Suppressor macrophage treated with lipopolysaccharide for 4 hours (primary cell): ENCODE data around the gene IFI44L.
A peak's percentile ranks its signal among the peaks of the same experiment; 100 is the strongest.

Experiments
- DNase-seq: peaks from one replicate; pipeline ENCODE4 v3.0.0-alpha.2; 2020

The IFI44L gene

DNA sequence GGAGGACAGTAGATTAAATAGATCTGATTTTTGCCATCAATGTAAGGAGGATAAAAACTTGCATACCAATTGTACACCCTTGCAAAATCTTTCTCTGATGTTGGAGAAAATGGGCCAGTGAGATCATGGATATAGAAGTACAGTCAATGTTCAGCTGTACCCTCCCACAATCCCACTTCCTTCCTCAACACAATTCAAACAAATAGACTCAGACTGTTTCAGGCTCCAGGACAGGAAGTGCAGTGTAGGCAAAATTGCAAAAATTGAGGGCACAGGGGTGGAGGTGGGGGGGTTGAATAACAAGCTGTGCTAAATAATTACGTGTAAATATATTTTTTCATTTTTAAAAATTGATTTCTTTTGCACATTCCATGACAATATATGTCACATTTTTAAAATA, 25.5 kb downstream of the IFI44L start:
- DNase-seq: peak; percentile 39

DNA sequence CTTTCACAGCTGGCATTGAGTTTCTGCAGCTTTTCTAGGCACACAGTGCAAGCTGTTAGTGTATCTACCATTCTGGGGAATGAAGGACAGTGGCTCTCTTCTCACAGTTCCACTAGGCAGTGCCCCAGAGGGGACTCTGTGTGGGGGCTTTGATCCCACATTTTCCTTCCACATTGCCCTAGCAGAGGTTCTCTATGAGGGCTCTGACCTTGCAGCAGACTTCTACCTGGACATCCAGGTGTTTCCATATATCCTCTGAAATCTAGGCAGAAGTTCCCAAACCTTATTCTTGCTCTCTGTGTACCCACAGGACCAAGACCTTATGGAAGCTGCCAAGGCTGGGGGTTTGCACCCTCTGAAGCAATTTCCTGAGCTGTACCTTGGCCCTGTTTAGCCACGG, 27.0 kb downstream of the IFI44L start:
- no peak for DNase-seq

DNA sequence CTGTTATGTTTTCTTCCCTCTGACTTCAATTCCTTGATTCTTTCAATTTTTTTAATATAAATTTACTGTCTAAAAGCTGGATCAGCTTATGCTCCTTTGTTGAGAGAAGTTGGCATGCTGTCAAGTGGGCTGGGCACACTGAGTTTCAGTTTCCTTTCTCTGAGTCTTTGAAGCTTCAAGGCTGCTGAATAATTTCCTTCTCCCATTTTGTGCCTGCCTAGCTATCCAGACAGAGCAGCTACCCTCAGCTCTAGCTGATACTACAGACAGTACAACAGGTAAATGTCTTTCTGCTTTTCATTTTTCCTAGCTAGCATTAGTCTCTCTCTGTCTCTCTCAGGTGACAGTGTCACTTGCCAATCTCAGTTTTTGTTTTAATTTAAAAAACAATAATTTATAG, 29.4 kb downstream of the IFI44L start, which contains the start of gene IFI44:
Gene IFI44 (plus strand): TSS at position 204 of the 400 bp plus-strand sequence. CDS start 365 bp downstream, outside the sequence.
- DNase-seq: peak; percentile 96

DNA sequence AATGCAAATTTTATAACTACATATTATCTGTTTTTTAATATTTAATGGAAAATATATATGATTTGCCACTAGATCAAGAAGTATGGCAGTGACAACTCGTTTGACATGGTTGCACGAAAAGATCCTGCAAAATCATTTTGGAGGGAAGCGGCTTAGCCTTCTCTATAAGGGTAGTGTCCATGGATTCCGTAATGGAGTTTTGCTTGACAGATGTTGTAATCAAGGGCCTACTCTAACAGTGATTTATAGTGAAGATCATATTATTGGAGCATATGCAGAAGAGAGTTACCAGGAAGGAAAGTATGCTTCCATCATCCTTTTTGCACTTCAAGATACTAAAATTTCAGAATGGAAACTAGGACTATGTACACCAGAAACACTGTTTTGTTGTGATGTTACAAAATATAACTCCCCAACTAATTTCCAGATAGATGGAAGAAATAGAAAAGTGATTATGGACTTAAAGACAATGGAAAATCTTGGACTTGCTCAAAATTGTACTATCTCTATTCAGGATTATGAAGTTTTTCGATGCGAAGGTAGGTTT, 29.9 kb downstream of the IFI44L start:
- DNase-seq: peak; percentile 76

DNA sequence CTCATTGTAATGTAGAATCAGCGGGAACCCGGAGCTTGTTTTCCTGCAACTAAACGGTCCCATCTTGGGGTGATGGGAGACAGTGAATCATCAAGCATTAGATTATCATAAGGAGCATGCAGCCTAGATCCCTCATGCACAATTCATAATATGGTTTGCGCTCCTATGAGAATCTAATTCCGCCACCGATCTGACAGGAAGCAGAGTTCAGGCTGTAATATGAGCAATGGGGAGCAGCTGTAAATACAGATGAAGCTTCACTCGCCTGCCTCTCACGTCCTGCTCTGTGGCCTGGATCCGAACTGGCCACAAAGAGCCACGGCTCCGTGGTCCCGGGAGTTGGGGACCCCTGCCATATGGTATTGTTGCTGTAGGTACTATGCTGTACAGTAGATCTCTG, 31.0 kb downstream of the IFI44L start:
- DNase-seq: peak; percentile 32

DNA sequence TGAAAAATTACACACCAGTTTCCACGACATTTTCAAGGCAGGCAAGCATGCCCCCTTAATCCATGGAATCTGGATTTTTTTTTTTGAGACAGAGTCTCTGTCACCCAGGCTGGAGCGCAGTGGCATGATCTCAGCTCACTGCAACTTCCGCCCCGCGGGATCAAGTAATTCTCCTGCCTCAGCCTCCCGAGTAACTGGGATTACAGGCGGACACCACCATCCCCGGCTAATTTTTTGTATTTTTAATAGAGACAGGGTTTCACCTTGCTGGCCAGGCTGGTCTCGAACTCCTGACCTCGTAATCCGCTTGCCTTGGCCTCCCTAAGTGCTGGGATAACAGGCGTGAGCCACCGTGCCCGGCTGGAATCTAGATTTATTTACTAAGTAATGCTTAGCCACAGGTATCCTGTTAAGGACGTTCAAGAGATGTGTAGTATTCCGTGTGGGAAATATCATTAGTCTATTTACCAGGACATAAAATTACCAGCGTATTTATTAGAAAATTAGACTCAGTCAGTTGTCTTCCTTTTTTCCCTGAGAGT, 31.8 kb downstream of the IFI44L start:
- DNase-seq: no peak

DNA sequence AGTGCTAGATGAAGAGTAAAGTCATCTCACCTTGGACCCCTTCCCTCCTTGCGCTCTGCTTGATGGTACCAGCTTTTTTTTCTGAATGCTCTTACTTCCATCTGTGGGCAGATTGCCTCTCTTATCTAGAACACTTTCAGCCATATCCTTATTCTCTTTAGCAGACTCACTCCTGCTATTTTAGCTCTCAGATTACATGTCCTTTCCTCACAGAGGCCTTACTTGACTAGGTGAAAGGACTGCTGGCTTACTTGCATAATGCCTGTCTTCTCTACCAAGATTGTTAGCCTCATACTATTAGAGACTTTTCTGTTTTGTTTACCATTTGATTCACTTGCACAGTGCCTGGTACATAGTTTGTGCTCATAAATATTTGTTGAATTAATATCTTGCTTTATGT, 38.7 kb downstream of the IFI44L start:
- no peak for DNase-seq

DNA sequence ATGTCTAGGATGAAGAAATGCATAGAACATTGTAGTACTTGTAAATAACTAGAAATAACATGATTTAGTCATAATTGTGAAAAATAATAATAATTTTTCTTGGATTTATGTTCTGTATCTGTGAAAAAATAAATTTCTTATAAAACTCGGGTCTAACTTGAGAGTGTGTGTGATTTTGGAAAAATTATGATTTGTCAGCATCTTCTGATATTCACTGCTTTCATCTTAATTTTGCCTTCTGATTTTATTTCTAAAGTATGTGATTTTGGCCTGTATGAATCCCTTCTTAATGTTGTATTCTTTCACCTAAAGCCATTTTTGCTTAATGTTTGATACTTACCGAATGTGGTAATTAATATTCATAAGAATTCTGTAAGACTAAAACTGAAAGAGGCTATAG, 43.7 kb downstream of the IFI44L start:
- DNase-seq: no peak

DNA sequence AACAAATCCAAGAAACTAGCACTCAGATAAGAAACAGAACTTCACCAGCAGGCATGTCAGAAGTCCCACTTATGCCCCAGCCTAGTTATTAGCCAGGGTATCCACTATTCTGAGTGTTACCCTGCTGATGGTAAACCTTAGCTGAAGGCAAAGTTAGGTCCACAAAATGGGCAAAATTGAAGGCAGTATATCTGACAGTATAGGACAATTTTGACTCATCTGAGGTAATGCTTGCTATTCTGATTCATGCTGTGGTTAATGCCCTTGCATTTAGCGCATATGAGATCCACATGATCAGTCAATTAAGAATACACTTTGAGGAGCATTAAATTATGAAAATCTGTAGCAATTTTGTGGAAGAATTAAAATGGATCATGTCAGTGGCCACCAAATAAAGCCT, 44.5 kb downstream of the IFI44L start:
- DNase-seq: no peak

DNA sequence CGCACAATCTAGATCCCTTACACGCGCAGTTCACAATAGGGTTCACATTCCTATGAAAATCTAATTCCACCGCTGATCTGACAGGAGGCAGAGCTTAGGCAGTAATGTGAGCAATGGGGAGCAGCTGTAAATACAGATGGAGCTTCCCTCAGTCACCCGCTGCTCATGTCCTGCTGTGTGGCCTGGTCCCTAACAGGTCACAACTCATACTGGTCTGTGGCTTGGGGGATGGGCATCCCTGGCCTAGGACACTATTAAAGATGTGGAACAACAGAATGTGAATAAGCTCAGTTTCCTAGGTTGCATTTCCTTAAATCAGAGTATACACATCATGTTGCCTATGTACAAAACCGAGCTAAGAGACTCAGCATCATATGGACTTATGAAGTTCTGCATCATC, 45.6 kb downstream of the IFI44L start:
- DNase-seq: no peak

DNA sequence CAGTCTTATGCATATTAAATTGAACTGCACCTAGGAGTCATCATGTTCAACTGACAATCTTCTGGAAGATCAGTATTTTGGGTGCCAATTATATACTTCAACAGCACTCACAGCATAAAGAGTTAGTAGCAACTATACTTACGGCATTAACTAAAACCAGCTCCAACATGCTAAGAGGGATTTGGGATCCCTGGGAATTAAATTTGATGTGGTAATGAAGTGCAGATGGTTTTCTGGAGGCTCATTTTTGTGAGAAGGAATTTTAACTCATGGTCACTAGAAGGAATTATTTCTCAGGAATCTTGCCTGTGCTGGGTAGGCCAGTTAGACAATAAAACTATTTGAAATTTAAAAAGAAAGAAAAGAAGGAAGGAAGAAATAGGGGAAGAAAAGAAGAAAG, 47.7 kb downstream of the IFI44L start:
- DNase-seq: no peak

DNA sequence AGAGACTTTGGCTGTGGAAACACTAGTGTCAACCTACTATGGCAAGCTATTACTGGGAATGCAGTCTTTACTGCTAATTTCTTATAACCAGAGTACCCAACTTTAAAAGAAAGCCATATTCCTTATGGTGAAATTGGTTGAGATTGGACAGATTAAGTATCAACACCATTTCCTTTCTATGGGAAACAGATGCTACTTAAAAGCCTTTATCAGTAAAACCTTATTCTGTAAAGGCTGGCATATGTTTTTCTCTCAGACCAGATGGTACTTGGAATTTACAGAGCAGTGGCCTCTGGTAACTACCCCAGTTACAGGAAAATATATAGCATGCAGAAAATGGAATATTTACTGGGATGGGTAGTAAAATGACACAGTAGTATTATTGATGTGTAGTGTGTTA, 48.2 kb downstream of the IFI44L start:
- DNase-seq: no peak

DNA sequence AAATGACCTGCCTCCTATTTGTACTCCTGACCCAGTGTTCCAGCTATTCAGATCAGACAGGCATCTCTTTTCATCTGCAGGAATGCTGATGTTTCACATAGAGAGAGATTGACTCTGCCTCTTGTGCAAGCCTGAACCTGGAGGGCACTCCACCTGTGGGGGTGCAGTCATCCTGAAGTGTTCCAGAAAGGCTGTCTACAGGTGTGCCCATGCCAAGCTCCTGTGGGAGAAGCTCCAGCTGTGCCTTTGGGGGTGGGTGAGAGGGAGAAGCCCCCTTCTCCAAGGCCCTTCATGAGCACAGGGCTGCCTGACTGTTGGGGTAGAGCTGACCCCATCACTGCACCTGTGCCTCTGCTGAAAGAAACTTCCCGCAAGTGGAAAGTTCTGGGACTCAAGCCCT, 52.2 kb downstream of the IFI44L start:
- no peak for DNase-seq

DNA sequence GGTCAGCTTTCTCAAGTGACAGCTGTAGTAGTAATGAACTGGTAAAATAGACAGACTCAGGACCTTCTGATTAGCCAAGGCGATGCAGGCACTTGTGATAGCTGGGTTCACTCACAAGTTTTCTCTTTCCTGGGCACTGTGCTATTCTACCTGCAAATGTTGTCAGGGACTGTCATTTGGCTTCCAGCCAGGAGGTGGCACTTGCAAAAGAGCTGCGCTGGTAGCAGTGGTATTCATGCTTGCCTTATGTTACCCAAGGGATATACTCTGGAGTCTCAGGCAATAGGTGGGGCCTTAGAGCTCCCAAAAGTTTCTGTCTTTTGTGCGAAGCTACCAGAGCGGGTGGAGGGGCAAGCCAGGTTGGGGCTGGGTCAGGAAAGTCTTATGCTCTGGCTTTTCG, 52.9 kb downstream of the IFI44L start:
- DNase-seq: no peak

DNA sequence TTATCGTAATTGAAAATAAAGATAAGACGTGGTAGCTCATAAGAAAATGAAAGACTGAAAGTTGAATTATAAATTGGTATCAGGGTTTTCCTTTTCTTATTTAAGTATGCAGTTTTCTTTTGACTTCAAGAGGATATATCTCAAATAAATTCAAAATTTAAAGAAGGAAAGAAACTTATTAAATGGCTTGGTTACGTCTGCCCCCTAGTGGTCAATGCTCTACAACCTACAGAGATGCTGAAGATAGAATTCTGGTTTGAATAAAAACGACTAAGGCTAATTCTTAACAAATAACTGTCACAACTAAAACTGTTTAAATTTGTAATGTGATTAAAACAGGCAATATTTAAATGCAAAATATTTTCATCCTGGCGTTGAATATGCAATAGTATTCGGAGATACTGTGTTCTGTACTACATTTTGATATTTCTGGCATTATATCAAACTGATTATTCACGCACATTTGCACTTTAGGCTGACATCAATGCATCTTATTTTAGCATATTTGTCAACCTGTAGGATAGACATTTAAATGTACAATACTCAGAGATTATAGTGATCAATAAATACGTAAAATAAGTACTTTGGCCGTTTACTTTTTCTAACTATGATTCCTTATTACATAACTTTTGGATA, 56.2 kb downstream of the IFI44L start:
- DNase-seq: peak; percentile 83

DNA sequence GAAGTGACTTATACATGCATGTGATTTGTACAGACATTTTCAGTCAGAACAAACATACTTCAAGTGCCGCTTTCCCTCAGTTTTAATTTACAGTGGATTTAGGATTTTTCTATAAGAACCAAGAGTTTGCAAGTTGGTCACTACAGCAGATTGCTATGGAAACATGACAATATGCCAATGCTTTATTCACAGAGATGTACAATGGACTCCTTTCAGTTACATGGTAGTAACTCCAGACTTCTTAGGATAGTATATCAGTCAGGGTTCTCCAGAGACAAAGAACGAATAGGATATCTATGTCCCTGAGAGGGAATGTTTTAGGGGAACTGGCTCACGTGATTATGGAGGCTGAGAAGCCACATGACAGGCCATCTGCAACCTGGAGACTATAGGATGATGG, 56.7 kb downstream of the IFI44L start:
- DNase-seq: no peak

DNA sequence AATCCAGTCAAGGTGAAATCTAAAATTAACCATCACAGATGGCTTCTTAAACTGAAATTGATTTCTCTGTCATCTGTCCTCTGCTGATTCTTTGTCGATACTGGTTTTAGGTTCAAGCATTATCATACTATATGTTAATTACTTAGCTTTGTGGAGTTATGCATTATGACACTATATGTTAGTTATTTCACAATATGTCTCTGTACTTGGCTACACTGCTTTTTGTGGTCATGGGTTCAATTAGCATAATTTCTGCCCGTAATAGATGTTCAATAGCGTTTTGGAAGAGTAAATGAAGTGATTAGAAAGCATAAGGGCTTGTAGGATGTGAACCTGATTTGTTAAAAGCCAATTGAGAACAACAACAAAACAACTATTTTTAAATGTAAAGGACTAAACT, 57.5 kb downstream of the IFI44L start:
- no peak for DNase-seq

DNA sequence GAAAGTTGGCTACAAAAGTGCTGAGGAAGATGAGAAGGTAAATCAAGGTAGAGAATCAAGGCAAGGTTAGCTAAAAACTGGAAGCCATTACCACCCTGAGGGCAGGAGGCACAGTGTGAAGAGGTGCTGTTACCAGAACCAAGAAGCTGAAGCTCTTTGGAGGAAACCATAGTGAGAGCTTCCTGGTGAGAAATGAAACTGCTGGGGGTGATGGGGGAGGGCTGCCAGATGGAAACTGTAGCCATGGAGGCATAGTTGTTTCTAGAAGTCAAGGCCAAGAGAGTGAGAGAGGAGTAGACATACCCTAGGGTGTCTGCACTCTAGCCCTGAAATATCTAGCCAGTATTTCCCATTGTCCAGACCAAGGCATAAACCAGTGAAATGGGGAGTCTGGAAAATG, 58.1 kb downstream of the IFI44L start:
- no peak for DNase-seq

DNA sequence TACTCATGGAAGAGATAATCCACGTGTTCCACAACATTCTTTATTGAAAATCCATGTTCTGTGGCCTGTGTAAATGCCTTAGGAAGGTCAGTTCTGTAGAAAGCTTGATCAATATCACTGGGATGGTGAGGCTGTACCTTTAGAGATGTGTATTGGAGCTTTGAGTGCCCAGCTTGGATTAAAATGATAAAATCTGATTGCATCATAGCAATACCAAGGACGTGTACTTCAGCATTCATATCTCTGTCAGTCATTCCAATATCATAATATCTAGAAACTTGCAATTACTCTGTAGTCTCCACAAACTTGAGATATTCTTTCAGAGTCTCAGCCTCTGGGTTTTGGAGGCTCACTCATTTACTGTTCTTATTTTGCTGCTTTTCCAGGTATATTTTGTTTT, 61.0 kb downstream of the IFI44L start:
- DNase-seq: no peak

DNA sequence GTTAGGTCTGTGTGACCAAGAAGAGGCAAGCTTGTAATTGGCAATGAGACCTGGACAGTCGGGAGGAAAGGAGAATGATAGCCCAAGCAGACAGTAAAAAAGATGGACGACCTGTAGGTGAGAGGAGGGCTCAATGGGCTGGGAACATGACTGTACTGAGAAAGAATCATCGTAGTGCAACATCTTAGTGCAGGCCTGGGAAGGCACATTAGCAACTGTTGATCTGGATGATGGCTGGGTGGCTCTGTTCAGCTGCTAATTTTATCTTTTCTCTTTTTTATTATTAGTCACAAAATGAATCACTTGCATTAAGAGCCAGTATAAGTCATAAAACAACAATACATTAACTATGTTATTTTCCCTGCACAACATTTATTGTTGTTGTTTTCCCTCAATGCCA, 62.2 kb downstream of the IFI44L start:
- no peak for DNase-seq

DNA sequence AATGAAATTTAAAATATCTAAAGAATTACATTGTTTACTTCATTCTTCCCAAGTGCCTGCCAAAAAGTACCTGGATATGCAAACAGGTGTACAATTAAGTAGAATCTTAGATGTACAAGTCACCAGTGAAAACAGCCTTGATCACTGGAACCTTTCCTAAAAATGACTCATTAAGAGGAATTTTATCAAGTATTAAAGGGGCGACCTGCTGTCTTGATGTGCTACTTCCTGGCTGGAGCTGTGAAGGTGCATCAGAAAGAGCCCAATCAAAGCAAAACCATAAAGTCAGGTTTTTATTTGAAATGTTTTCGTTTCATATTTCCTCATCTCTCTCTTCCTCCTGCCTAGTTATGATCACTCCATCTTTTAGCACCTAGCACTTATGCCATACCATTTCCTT, 62.8 kb downstream of the IFI44L start:
- DNase-seq: no peak

DNA sequence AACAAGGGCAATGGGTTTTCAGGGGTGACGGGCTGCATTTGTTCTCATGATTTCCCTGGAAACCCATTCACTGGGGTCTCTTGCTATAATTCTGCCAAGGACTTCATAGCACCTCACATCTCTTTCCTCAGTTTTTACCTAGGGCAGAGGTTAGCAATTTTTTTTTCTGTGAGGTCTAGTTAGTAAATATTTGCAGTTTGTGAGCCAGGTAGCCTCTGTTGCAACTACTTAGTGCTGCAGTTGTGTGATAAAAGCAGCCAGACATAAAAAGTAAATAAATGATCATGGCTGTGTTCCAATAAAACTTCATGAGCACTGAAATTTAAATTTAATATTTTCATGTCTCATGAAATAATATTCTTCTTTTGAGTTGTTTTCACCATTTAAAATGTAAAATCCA, 67.1 kb downstream of the IFI44L start:
- DNase-seq: no peak

DNA sequence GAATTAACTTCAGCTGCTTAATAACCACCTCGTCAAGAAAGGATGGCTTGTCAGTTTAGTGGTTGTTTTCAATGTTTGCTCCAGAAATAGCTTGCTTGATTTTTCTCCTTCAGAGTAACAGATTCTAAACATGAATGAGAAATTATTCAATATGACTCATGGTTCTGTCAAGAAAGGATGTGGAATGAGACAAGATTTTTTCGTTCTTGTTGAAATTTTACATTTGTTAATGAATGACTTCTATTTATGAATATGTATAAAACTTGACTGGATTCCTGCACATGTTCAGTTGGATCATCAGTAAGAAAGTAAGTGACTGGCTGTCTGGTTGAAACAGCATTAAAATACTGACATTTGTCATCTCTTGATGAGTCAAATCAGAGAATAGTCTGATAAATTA, 67.7 kb downstream of the IFI44L start:
- DNase-seq: no peak

DNA sequence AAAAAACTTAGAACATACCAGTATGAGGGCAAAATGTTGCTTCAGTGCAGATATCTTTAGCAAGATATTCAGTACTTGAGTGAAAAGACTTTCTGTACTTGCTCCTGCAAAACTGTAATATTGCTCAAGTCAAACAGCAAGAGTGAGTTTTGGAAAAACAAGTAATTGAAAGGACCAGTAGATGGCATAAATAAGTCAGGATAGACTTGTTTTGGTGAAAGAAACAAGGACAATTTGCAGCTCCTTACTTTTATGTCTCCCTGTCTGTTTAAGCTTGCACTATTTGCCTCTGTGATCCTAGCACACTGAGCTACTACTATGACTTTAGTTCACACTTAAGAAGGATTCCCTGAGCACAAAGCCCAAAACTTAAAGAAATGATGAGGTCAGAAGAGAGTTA, 68.4 kb downstream of the IFI44L start:
- DNase-seq: no peak

DNA sequence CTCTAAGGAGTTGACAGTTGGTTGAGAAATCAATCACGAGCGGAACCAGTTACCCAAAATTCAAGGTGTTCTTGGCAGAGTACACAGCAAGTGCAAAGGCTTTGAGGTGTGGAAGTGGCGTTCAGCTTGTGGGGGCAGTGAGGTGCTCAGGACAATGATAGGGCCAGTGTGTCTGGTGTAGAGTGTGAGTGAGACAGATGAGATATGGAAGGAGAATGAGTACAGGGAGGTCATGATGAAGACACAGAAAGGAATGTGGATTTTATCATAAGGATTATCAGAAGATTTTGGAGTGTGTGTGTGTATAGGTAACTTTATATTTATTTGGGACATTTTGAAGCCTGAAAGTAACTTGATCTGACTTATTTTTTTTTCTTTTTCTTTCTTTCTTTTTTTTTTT, 70.3 kb downstream of the IFI44L start:
- DNase-seq: no peak
